G401.6 (cell line): Measurements from ENCODE around the gene IL1R2.

Source experiments
- FAIRE-seq: peaks from 2 replicates; lab custom pipeline; 2012; peaks lifted over from hg19 to GRCh38; lab: Jason Lieb, UNC

The IL1R2 gene

DNA sequence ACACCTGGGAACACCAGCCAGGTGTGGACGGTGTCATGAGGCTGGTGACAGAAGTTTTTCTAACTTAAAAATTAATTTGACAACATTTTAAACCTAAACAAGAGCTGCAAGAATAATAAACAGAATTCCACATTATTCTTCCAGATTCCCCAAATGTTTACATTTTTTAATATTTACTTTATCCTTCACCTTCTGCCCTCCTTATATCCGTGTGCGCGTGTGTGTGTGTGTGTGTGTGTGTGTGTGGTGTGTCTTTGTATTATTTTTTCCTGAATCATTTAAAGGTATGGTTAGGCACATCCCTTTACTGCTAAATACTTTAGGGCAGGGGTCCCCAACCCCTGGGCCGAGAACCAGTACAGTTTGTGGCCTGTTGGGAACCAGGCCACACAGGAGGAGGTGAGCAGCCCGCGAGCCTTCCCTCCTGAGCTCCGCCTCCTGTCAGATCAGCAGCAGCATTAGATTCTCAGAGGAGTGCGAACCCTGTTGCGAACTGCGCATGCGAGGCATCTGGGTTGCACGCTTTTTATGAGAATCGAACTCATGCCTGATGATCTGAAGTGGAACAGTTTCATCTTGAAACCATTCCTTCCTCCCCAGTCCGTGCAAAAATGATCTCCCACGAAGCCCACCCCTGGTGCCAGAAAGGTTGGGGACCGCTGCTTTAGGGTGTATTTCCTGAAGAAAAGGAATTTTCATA is 16.4 kb upstream of the IL1R2 start:
- FAIRE-seq = no peak

DNA sequence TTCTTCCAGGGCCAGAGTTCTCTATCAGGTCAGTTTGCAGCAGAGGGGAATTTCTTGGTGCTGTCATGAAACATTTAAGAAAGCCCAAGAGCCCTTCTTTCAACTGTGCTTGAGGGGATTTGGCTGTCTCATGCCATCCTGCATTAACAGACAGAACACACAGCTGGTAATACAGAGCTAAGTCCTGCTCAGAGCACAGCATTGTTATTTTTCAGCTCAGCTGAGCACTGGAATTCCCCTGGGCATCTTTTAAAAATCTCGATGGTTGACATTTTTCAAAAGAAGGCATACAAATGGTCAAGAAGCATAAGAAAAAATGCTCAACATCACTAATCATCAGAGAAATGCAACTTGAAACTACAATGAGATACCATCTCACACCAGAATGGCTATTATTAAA is 14.9 kb upstream of the IL1R2 start:
- FAIRE-seq = no peak

DNA sequence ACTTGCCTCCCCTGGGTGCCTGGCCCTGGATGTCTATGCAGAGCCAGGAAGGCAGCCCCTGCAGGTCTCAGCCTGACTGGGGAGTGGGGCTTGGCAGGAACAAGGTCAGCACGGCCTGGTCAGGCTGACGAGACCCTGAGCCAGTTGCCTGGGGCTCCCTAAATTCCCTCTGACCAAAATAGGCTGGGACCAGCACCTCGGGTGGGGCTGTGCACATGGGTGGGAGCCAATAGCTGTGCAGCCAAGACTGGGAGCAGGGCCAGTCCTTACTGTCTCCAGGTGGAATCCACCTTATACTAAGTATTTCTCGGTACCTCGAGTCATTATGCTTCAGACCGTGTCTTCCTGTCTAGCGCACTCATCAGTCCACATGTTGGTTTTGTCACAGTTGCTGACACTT is 11.4 kb upstream of the IL1R2 start:
- no peak for FAIRE-seq

DNA sequence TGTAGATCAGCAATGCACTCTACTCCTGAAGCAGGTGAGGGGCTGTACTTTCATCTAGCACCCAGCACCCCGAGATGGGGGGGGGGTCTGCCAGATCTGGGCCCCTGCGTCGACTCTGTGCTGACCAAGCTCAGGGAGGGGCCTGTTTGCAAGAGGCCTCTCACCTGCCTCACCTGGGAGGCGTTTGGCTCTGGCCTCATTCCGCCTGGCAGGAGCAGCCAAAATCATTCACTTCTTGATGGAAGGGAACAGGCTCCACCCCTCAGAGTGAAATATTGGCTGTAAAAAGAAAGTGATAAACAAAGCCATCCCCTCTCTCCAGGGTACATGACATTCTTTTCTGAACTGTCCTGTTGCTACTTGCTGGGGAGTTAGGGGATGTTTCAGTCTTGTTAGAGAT is 10.7 kb upstream of the IL1R2 start:
- no peak for FAIRE-seq

DNA sequence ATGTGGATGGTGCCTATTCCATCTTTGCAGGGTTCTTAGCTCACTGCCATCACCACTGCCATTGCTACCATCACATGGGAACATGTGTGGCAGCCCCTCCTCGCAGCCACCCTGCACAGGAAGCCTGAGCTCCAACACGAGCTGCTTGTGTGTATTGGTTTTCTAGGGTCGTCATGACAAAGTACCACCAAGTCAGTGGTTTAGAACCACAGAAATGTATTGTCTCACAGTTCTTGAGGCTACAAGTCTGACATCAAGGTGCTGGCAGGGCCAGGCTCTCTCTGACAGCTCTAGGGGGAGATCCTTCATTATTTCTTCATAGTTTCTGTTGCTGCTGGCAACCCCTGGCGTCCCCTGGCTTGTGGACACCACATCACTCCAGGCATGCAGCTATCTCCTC is 10.3 kb upstream of the IL1R2 start:
- no peak for FAIRE-seq

DNA sequence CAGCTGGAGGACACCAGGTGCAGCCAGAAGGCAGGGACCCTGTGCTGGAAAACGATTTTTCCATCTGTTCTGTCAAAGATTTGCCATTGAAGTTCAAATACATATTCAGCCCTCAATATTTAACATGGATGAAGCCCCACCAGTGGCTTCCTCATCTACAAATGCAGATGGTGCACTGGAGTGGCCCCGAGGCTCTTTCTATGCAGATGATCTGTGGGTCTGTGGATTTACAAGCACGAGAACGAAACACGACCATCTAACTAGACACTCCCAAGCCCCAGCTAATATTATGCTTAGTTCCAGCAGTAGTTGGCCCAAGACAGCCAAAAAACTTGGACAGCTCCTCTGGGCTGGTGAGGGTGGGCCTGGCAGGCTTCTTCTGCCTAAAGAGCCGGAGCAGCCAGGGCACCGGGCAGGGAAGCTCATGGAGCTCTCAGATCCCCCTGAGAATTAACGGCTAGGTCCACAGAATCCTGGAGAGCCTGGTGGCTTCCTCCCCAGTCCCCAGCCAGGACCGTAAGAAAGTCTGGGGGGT is 9.2 kb upstream of the IL1R2 start:
- no peak for FAIRE-seq

DNA sequence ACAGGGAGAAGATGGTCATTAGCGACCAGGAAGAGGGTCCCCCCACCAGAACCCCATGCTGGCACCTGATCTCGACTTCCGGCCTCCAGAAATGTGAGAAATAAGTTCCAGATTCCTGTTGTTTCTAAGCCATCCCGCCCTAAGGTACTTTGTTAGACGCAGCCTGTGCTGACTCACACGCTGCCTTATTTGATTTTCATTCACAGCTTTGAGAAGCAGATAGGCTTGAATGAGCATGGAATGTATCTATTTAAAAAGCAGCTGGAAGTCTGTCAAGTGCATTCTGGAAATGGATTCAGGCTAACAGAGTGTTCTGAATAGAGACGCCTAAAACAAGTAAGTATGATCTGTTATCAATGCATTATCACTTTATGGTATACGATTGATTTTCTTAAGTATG is 8.3 kb upstream of the IL1R2 start:
- no peak for FAIRE-seq

DNA sequence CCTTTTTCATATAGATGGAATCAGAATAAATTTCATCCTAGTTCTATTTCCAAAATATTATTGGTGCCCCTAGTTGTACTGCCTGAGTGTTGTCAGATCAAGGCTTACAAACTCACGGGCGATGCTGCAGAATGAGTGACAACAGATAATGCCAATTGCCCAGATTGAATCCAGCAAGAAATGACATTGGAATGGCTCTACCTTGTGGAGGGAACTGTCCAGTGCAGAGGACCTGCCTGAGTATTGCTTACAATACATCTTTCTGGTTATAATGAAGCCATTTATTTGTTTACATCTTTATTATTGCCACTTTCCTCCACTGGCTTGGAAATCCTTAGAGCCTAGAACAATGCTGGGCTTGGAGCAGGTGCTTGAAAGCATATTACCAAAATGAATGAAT is 7.8 kb upstream of the IL1R2 start:
- no peak for FAIRE-seq

DNA sequence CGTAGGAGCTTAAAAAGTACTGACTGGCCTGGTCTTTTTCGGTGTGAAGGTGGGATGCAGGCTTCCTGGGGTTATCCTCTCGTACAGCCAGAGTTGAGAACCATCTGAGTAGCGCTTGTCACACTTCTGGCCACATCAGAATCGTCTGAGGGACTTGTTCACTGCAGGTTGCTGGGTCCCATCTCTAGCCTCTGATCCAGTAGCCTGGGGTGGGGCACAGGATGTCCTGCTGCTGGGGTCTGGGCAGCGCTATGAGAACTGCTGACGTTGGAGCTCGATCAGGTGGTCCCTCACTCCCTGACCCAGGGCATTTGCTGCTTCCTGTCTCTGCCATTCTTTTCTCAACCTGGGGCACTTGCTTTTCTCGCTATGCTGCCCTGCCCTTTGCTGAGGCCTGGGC is 7.1 kb upstream of the IL1R2 start:
- FAIRE-seq = no peak

DNA sequence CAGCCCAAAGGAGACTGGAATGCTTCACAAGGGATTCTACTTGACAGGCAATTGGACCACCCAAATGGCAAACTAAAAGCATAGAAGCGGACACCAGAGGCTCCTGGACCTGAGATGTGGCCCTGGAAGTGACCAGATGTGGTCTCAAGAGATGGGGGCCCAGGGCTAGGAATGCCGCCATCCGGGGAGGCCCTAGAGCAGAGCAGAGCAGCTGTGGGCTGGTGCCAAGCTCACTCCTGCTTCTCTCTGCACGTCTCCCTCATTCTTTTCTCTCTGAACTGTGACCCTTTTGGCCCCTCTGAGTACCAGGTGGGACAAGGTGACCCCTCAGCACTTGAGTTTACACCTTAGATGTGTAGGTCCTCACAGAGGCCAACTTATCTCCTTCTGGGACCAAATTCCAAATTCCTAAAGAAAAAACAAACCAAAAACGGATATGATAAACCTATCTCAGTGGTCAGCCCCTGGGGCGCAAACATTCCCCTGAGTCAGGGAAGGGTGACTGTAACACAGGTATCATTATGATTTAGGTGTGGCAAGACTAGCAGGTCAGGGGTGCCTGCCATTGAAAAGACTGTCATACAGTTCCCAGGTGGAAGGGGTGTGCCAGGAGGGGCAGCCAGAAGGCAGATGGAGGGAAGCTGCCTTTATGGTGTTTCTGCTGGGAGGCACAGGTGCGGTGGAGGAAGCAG is 6.5 kb upstream of the IL1R2 start:
- FAIRE-seq = no peak

DNA sequence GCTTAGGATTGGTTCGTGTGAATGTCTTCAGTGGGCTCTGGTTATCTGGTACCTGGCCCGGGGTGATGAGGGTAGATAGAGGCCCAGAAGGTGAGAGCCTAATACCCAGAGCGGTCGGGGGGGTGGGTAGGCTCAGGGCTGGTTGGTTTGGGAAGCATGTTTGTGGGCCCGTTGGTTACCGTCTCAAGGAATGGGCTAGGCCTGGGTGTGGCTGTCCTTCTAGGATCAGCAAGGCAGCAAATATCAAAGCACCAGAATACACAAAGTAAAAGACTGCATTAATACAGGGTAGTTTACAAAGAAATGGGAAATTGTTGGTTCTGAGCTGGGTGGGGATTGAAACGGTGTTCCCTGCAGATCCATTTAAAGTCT is 6.0 kb upstream of the IL1R2 start:
- FAIRE-seq = no peak

DNA sequence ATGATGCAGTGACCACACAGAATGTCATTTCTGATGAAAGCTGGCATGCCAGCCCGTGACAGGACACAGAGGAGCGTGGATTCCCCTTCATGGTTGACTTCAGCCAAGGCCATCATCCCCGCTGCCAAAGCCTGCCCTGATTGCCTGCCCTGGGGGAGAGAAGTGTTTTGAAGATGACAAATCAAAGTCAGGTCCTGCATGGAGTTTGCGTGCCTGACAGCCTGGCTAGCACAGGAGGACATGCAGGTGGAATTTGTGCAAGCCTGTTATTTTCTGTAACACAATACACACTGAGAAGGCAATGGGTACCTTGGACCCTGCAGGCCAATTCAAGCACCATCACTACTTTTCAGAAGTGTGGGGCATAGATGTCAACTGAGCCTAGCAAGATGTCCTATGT is 5.4 kb upstream of the IL1R2 start:
- FAIRE-seq = no peak

DNA sequence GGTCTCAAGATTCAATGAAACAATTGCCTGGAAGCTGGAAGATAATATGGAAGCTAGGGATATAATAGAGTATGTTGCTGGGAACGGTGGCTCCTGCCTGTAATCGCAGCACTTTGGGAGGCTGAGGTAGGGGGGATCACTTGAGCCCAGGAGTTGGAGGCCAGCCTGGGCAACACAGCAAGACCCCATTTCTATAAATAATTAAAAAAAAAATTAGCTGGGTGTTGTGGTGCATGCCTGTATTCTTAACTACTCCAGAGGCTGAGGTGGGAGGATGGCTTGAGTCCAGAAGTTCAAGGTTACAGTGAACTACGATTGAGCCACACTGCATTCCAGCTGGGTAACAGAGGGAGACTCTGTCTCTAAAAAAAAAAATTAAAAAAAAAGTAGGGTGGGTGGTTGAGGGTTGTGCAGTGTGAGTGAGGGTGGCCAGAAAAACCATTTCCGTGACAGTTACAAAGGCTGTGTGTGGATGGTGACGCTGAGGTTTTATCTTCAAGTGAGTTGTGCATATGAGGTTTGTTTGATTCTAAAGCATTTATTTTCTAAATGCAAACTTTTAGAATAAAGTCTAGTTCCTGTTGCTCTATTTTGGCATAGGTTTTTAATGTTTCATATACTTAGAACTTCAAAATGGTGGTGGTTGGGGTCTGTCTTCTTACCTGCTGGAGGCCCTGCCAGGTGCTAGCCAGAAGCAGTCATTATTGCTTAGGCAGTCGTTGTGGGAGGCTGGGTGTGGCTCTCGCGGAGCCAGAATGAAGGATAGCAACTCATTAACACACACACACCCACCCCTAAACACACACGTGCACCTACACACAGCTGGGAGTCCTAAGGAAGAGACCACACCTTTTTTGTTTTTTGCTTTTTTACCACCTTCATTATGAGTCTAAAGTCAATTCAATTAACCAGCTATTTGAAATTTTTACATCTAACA is 4.7 kb upstream of the IL1R2 start:
- FAIRE-seq = no peak

DNA sequence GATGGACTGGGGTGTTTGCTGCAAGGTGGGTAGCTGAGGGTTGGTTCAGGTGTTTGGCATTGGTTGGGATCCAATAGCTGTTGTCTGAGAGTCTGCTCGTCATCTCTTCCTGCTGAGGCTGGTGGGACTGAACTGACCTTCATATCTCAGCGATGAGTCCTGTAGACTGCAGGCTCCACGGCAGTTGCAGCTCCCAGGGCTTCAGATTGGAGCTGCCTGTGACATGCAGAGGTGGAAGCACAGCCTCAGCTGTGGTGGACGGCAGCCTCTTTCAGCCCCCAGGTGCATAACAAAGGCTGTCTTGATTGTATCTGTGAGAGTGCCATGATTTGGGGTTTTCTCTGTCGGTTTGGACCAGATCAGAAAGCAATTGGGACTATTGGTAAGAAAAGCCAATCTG is 3.9 kb upstream of the IL1R2 start:
- FAIRE-seq = no peak

DNA sequence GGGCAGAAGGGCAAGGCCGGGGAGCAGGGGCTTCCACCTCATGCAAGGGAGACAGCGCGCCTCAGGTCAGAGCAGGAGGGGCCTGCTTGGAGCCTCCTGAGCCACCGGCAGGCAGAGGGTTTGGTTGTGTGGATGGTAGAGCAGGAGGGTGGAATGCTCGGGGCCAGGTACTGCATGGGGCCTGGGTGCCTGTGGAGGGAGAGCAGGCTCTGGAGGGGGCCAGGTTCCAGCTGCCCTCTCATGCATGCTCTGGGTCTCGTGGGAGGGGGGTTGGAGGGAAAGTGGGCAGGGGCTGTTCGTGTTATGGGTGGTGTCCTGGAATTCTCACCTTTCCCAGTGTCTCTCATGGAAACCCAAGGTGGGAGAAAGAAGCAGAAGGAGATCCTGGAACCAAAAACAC is 3.2 kb upstream of the IL1R2 start:
- FAIRE-seq = no peak

DNA sequence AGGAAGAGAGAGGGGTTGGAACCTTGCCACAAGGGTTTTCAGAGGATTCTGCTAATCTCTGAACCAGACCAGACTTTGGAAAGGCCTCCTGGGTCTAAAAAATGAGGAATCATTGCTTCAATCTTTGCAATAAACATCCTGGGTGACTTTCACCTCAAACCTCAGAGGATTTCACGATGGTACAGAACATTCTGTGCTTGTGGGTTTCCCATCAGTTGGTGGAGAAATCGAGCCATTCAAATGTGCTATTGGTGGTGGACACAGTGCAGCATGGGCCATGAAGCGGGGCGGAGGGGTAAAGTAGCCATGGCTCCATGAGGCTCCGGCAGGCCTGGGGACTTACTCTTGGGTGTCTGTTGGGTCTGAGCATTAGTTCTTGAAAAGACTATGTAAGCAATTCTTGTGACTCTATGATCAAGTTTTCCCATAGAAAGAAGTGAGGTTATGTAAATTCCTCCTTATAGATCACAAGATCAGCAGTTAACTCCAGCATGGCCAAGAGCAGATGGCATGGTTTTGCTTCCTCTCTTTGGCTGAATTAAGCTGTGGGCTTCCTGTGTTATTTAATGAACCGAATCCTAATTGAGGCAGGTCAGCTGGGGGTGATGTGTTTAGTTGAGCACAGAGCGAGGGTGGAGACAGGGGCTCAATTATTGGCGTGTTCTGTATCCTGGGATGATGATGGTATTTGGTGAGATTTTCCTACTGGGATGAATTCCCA is 1.9 kb upstream of the IL1R2 start:
- no peak for FAIRE-seq

DNA sequence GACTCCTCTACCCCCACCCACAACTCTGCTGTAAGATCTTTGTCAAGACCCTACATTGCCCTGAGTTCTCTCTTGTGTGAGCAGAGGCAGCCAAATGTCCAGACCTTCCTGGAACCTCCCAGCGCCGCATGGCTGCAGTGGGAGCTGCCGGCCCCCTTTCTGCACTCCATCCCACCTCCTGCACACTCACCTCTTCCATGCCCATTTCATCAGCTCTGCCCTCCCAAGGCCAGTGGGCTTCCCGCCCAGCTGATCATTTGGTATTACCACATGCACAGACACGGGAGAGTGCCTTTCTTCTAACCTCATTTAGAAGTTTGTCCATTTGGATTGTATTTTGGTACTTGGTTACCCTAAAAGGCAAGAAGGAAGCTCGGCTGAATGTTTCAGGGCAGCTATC is 2.0 kb downstream of the IL1R2 start:
- no peak for FAIRE-seq

DNA sequence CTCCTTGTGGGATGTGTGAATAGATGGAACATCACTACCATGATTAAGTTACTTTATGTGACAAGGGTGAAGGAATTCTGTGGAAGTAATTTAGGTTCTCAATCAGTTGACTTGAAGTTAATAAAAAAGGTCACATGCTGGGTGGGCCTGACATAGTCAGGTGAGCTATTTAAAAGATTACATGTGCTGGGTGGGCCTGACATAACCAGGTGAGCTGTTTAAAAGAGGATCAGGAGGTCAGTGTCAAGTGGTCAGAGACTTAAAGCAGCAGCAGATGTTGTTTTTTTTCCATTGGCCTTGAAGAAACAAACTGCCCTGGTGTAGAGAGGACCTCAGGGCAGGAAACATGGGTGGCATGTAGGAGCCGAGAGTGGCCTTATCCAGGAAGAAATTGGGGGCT is 3.3 kb downstream of the IL1R2 start:
- no peak for FAIRE-seq

DNA sequence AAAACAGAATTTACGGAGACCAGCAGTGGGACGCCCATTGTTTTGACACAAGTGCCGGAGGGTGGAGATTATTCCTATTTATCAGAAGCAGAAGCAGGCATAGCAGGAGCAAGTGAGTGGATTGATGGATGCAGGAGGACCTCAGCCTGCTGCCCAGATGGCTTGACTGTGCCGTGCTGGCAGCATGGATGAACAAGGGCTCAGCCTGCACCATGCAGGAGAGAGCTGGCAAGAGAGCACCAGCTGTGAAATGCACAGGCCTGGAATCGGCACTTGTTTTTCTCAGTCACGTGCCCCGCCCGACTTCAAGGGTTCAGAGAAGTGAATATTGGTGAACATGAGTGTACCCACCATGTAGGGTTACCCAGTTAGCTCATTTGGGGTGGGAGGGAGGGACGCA is 4.0 kb downstream of the IL1R2 start:
- FAIRE-seq = no peak

DNA sequence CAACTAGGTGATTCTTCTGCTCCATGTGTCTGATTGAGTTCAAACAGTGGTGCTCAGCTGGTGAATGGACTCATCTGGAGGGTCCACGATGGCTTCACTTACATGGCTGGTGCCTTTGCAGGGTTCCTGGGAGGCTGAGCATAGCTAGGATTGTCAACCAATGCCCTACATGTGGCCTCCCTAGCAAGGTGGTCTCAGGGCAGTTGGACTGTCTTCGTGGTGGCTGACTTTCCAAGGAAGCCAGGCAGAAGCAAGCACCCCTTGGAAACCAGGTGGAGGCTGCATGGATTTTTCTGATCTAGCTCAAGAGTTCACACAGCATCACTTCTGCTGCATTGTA is 6.8 kb downstream of the IL1R2 start:
- FAIRE-seq = no peak

DNA sequence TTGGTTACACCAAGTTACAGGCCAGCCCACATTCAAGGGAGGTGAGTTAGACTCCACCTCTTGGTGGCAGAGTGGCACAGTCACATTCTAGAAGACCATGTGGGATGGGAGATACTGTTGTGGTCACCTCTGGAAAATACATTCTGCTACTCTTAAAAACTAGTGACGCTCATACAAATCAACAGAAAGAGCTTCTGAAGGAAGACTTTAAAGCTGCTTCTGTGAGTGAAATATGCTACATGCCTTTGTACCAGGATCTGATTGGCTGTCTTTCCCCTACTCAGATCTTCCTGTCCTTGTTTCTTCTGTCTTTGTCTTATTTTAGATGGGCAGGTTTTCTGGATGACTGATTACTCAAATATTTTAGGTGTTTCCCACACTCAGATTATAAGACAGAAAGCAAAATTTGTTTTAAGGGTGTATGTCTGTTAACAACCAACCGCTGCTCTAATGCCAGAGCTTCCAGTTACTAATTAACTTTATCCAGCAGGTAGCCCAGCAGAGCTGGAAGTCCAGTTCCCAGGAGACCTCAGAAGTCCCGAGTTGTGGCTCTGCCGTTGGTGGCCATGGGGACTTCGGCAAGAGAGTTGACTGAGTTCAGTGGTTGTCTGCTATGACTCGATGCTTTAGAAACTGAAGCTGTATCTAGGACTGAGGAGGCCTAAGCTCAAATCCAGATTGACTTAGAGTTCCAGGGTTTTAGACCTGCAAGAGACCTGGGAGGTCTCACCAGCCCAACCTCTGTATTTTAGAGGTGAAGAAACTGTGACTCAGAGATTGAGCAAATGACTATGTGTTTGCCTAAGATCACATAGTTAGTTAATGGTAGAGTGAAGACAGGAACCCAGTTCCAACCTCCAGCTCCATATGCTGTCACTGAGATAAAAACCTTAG is 7.4 kb downstream of the IL1R2 start:
- no peak for FAIRE-seq

DNA sequence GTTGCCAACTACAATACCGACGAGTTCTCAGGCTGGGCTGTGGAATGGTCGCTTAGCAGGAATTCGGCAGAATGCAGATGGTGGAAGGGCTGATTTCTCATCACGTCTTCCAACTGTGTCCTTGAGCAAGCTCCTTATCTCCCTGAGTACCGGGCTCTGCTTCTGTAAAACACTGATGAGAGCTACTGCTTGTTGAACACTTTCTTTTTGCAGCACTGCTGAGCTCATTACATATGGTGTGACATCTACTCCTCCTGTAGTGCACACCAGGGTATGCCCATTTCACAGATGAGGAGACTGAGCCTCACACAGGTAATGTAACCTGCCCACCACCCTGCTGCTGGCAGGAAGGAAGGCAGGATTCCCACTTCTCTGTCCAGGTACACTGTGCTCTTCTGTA is 8.3 kb downstream of the IL1R2 start:
- no peak for FAIRE-seq
